Glomerular endothelial cell (primary cell): ENCODE results near the gene PPP1R14D. TPM values are rescaled to one million over a fixed set of nuclear protein-coding genes. Genes with fewer than 3 reads are reported as not detected.

Experiments
- DNase-seq: peaks from one replicate; pipeline ENCODE4 v3.0.0-alpha.2; 2011; ENCODE audit warnings: low read depth, low spot score; ENCODE audit errors: extremely low read depth
- total RNA-seq: library from RNA; depleted of rRNA; stranded (reverse); fragments of >200 nt; gene quantifications from 2 replicates; pipeline ENCODE4 v1.2.3, GENCODE V29; 2015

PPP1R14D gene
- total RNA-seq, 1 donor from 2014 or later: not detected

DNA sequence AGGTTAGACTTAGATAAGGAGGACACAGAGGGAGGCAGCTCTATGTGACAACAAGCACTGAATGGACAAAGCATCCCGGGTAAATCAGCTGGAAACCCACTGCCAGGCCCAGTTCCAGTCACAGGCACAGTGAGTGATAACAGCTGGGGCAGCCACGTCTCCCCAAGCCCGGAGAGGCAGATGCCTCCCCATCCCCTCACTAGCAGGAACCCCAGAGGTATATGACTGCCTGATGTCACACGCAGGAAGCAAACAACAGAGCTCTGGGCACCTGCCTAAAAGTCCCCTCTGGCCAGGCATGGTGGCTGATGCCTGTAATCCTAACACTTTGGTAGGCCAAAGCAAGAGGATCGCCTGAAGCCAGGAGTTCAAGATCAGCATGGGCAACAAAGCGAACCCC is 40.5 kb downstream of the PPP1R14D start:
- DNase-seq: no peak

GRCh38 chr15:40787344-40787841 is 41.1 kb downstream of the PPP1R14D start:
- no peak for DNase-seq

DNA sequence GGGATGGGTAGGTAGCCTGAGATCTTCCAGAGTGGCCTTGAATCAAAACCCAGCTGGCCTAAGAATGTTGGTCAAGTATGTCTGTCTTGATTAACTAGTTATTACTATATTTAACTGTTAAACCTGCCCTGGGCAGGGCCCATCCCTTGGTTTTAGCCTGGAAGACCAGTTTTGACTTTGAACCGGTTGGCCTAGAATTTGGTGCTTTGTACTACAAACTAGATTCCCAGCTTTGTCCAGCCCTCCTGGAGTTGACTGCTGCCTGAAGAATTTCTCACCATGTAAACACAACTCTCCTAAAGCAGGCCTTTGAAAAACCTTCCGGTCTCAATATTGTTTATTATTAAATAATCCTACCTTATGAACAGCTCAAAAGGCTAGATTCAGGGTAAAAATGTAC is 42.7 kb downstream of the PPP1R14D start:
- DNase-seq: no peak

- no peak for DNase-seq
Measured at GRCh38 chr15:40785164-40785563, 43.3 kb downstream of the PPP1R14D start.

GRCh38 chr15:40782609-40783227 is 45.8 kb downstream of the PPP1R14D start:
- DNase-seq: no peak

GRCh38 chr15:40776537-40777141 is 51.9 kb downstream of the PPP1R14D start:
- no peak for DNase-seq

- DNase-seq: no peak
Measured at GRCh38 chr15:40775740-40776536, 52.6 kb downstream of the PPP1R14D start.

GRCh38 chr15:40775007-40775406 is 53.5 kb downstream of the PPP1R14D start:
- no peak for DNase-seq

DNA sequence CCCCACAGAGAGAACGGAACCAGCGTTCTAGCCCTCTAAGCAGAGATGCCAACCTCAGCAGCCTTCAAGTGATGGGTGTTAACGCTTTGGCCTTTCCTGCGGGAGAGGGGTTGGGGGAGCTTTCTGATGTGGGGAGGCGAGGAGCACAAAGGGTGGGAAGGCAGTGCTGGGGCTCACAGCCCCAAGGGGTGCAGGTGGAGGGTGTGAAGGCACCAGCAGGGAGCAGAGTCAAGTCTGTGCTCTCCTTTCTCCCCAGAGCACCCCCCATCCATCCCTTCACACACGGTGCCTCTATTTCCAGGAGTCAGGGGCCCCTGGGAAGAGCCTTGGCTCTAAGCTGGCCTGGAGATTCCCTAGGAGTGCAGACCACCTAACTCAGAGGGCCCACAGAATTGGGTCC is 54.6 kb downstream of the PPP1R14D start:
- no peak for DNase-seq

DNA sequence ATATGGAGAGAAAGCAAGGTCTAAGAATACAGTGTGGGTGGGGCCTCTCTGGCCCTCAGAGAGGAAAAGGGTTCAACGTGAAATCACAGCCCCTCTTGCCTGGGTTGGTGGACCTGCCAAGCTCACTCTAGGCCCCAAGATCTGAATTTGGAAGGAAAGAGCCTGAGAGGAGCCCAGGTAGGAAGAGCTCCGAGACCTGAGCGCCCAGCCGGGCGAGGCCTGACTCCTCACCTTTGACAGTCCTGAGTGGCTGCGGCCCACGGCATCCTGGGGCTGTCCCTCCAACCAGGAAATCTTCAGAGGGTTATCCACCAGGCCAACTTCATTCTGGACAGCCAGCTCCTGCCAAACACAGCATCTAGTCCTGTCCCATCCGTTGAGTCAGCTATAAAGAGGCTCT is 55.0 kb downstream of the PPP1R14D start:
- no peak for DNase-seq

GRCh38 chr15:40772014-40772413 is 56.5 kb downstream of the PPP1R14D start:
- DNase-seq: no peak

DNA sequence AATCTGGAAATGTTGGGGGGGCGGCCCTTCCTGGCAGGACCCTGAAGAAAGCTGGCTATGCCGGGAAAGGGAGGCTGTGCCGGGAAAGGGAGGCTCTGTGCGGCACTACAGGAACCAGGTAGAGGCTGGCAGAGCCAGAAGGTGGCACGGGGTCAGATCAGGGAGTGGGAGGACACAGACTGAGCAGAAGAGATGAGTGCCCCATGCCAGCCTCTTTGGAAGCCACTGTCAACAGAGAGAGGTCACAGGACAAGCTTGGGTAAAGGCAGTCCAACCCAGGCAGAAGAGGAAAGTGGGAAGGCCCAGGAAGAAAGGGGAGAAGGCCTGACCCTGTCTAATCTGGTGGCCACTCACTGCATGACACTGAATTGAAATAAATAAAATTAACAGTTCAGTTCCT is 57.3 kb downstream of the PPP1R14D start:
- no peak for DNase-seq

GRCh38 chr15:40770147-40770721 is 58.3 kb downstream of the PPP1R14D start:
- DNase-seq: no peak

- no peak for DNase-seq
Measured at GRCh38 chr15:40769274-40770146, 59.0 kb downstream of the PPP1R14D start, which contains the start of gene C15orf62. C15orf62 (plus strand) TSS chr15:40769980; CDS start chr15:40770496, 516 bp downstream.

DNA sequence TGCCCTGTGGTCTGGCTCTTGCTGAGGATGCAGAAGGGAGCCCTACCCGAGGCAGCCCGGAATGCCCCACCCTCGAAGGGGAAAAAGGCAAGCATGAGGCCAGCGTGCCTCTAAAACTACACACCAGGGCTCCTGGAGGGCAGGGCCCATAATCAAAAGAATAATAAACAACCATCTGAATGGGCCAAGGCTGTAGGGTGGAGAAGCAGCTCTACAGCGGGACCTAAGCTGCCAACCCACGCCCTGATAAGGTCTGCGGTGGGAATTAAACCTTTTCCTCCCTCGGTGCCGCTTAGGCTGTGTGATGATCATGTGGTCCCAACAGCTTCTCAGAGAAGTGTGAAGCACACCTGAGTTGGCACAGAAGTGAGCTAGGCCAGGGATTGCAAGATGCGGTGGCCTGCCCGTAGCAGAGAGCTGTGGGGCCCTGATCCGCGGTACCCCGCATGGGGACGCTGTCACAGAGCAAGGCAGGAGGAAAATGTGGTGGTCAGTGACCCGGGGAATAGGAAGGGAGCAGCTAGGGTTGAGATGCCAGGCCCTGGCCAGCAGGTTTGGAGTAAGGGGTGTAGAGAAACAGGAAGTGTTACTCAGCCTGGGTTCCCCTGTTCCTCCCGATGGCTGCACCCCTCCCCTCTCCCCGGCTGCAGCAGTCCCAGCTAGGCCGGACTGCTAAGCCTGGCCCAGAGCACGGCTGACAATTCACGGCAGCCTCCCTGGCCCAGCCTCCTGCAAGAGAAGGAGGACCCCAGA is 59.8 kb downstream of the PPP1R14D start:
- DNase-seq: no peak

DNA sequence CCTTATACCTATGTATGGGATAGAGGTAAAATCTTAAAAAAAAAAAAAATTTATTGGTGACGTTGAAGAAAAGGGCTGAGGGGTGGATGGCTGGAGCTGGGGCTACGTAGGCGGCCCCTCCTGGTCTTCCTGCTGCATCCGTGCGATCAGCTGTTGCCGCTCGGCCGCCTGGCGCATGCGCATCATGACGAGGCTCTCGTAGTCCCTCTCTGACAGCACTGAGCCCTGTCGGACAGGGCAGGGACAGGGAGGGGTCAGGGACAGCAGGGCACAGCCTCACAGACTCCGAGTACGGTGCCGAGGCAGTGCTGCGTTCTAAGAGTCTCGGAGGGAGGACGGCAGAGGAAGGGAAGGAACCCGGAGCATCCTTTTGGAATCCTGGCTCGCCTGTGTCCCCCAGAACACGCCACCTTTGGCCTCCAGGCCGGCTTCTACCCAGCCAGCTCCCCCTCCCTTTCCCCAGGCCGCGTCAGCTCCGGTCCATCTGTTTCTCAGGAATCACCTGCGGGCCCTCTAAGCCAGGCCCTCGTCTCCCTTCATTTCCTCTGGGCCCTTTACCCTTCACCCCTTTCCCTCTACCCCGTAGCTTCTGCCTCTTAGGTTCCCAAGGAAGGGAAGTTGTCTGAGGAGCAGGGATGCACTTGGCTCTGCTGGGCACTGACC is 60.5 kb downstream of the PPP1R14D start:
- no peak for DNase-seq

DNA sequence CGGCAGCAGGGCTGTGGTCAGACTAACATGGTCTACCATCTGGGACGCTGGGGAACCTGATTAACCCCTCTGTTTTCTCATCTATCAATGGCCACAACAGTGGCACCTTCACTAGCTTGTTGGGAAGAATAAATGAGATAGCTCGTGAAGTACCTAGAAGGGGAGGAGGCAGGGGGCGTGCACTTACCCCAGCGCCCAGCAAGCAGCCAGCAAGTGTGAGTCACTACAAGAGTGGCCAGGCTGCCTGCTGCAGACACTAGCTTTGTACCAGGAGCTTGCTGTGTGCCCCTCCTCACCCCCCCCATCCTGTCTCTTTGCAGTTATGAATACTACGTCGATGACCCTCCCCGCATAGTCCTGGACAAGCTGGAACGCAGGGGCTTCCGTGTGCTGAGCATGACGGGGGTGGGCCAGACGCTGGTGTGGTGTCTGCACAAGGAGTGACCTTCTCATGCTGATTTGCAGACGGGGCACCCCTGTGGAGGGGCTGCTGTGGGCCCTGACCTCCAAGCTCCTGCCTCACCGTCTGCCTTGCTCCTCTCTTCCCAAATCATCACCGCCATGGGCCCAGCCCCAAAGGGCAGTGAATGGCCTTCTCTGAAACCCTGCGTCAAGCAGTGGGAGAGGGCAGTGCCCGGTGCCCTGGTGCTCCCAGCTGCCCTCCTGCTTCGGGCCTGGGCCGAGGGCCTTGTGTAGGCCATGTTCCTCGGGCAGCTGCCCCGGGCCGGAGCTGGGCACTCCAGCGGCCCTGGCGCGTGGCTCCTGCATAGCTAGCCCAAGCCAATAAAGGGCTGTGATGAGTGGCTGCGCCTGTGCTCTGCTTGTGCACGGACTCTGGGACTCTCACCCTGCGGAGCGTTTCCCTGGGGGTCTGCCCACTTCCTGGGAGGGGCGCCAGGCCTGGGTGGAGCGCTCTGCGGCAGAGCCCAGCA is 61.3 kb downstream of the PPP1R14D start:
- DNase-seq: no peak

- no peak for DNase-seq
Measured at GRCh38 chr15:40766194-40766815, 62.2 kb downstream of the PPP1R14D start.
